RPMI7951 (cell line): ENCODE data around the gene MOSPD3. TPM values are rescaled to one million over a fixed set of nuclear protein-coding genes. Genes with fewer than 3 reads are reported as not detected.

ENCODE experiments used
- DNase-seq: peaks from one replicate; pipeline ENCODE4 v3.0.0-alpha.2; 2012; ENCODE audit warnings: low read depth
- total RNA-seq: library from RNA; depleted of rRNA; stranded (reverse); fragments of >200 nt; shearing (Covaris generic); gene quantifications from 2 replicates; pipeline ENCODE4 v1.2.3, GENCODE V29; 2014

MOSPD3 gene
- total RNA-seq, 1 experiment from 2014 or later, result 19.7 TPM

DNA sequence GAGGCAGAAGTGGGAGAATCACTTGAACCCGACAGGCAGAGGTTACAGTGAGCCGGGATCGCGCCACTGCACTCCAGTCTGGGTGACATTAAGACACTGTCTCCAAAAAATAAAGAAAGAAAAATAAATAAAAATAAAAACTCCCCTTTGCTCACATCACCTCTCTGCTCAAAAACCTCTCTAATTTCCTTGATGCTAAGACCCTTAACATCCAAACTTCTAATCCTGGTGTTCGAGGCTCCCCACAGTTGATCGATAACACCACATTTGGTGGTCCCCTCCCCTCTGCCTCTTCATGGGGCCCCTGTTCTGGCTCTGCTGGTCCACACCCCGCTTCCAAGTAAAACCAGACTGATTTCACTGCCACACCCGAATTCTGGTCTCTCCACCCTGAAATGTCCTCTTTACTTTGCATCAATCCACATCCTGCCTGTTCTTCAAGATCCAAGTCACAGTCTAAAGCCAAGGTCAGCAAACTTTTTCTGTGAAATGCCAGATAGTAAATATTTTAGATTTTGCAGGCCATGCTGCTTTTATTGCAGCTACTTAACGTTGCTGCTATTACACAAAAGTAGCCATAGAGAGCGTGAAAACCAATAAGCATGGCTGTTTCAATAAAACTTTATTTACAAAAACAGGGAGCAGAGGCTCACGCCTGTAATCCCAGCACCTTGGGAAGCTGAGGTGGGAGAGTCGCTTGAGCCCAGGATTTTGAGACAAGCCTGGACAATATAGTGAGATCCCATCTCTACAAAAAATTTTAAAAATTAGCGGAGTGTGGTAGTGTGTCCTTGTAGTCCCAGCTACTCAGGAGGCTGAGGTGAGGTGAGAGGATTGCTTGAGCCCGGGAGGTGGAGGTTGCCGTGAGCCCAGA, 11.8 kb downstream of the MOSPD3 start:
- no peak for DNase-seq

GRCh38 chr7:100626055-100626454, 13.7 kb downstream of the MOSPD3 start:
- no peak for DNase-seq

- DNase-seq, result peak; percentile 90
Measured at GRCh38 chr7:100626530-100627237, 14.3 kb downstream of the MOSPD3 start.

DNA sequence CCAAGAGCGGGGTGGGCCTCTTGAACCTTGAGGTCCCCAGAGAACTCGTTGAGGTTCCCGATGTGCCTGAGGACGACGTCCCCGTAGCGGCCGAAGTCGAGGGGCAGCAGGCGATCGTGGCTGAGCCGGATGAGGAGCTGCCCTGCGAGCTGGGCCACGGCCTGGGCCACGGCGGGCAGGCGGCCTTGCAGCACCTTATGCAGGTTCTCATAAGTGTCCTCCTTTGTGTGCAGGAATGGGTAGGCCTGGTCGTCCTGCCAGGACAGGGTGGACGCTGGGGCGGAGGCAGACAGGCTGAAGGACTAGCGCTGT, 14.9 kb downstream of the MOSPD3 start:
- DNase-seq, result no peak

- peak; percentile 16 for DNase-seq
Measured at GRCh38 chr7:100629117-100629716, 16.9 kb downstream of the MOSPD3 start.

- no peak for DNase-seq
Measured at GRCh38 chr7:100630066-100630465, 17.7 kb downstream of the MOSPD3 start.

- DNase-seq, result peak; percentile 42
Measured at GRCh38 chr7:100632951-100633717, 20.8 kb downstream of the MOSPD3 start.

GRCh38 chr7:100639995-100640516, 27.7 kb downstream of the MOSPD3 start:
- no peak for DNase-seq

DNA sequence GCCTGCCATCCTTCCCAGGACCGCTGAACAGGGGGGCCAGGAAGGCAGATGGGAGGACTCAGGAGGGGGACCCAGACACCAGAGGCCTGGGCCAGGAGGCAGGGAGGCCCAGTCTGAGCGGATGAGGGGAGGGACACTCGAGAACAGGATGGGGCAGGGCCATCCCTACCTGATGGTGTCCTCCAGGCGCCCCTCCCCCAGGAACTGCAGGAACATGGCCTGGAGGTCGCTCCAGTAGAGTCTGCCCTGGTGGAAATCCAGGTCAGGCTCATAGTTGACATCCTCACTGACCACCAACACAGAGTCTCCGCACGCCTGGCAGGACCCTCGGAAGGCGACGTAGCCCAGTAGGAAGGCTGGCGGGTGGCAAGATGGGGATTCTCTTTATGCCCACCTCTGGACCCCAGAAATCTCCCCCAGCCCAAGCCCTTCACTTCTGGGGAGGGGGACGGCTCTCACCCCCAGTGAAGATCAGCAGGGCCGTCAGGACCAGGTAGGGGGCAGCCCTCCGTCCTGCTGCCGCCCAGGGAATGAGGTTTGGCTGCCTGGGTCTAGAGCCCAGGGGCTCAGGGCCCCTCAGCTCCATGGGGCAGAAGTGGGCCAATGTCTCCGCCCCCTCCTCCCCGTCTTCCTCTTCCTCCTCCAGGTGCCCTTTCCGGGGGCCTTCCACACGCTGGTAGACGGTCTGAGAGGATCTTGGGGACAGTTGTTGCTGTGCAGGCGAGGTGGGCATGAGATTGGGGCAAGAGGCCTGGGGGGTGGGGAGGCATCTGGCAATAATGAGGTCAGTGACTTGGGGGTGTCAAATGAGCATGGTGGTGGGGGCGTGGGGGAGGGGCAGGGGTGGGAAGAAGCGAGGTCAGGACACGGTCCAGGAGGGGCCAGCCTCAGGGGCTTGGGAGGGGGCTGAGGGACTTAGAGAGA, 28.4 kb downstream of the MOSPD3 start:
- no peak for DNase-seq

DNA sequence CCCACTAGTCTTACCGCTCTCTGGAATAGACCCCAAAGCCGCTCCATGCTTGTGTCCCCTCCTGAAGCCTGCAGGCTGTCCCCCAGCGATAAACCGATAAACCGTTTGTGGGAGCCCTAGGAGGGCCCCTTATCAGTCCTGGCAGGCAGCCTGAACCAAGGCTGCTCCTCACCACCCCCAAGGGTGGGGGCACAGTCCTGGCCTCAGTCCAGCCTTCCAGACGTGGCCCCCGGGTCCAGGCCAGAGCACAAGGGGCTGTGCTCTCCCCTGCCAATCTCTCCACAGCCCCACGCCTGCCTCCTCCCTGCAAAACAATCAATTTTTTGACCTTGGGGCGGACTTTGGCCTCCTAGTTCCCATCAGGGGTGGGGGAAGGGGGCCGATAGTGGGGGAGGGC, 29.1 kb downstream of the MOSPD3 start, which contains the start of gene TFR2:
TFR2 (minus strand) TSS at position 90 of the 397 bp plus-strand sequence; CDS start at position 47, 43 bp downstream.
- no peak for DNase-seq

GRCh38 chr7:100641860-100642533, 29.7 kb downstream of the MOSPD3 start:
- no peak for DNase-seq

DNA sequence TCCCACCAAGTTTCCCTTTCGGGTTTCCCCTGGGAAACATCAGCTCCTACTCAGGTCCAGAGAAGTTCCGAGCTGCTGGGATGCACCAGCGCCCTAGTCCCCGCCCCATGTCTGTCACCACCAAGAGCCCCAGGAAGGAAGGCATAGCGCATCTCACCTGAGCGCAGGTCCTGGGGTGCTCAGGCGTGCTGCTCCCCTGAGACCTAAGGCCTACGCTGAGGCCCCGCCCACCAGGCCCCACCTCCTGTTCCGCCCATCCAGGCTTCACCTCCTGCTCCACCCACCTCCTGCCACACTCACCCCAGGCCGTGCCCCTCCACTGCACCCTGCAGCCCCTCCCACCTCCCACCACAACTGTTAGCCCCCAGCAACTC, 30.2 kb downstream of the MOSPD3 start:
- no peak for DNase-seq

DNA sequence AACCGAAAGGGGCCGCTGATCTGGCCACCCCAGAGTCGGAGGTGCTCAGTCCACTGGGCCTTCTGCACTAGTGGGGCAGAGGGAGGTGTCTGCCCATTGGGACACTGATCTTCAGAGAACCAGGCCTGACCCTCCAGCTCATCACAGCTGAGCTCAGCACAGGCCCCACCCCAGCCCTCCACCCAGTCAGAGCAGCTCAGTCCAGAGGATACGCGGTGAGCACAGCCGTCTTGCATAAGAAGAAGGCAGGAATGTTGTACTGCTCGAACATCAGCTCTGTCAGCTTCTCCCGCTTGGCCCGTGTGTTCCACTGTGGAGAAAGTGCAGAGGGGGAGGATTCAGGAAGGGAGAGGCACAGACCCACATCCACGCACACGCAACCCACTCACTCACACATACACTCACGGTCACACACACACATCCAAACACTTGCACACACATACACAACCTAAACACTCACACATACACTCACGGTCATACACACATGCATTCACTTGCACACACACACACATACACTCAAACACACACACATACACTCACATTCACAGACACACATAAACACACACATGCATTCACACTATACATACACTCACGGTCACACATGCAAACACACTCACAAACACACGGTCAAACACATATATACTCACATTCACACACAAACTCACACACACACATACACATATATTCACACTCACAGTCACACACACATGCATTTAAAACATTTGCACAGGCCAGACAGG, 37.7 kb downstream of the MOSPD3 start:
- DNase-seq, result no peak

DNA sequence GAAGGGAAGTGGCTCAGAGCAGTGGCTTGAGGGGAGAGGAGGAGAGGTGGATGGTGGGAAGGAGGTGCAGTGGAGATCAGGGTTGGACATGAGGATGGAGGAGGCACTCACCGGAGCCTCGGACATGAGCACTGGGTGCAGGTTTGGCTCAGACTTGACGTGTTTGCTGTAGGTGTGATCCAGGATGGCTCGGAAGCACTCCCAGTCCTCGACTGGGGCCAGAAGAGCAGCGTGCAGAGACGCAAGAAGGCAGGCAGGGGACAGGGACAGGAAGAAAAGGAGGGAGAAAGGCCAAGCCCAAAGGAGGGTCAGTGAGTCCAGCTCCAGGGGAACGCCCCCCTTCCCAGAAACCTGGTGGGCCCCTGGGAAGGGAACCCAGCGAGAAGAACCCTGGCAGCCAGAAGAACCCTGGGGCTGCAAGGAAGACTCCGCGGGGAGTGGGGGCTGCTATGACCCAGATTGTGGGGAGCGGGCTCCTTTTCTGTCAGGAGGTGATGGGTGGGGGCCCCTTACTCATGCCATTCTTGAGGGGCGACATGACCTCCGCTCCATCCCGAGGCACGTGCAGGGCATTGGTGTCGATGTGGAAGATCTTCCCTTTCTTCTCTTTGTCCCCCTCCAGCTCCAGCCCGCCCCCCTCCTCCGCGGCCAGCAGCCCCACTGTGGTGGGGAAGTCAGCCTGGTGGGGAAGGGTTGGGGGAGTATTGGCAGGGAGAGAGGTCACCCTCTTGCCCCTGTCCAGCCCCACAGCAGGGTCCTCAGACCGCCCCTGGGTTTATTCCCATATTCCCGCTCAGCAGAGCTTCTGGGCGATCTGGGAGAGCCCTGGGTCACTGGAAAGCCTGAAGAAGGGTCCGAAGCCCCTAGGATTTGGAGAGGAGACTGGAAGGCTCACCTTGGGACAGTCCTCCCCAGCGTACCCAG, 42.8 kb downstream of the MOSPD3 start:
- no peak for DNase-seq

DNA sequence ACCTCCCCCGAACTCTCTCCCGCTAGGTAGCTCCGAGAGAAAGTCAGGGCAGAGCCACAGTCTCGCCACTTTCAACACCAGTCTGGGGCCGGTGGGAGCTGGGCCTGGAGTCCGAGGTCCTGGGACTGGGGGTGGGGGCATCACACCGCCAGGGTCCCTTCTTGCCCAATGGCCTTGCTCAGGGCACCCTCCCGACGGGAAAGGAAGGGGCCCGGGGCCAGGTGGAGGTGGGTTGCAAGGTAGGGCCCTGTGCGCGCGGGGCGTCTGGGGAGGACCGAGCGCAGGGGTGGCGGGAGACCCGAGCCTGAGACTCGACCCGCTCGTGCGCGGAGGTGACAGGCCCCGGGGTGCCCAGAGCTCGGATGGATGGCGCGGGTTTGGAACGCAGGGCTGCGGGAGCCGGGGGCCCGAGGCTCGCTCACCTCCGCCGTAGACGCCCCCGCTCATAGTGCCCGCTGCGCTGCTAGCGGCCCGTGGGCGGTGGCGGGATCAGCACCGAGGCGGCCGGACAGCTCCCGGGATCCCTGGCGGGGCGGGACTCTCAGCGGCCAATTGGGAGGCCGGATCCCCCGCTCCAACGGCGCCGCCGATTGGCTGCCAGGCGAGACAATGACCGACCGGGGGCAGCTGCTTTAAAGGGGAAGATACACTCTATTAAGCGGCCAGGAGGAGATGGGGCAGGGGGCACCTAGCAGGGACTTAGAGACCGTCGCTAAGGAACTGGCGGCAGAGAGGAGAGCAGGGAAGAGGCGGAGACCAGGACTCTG, 43.8 kb downstream of the MOSPD3 start, which contains the start of gene ACTL6B:
ACTL6B (minus strand) TSS at position 541 of the 767 bp plus-strand sequence; CDS start at position 447, 94 bp downstream.
- DNase-seq, result peak; percentile 57

- DNase-seq, result peak; percentile 26
Measured at GRCh38 chr7:100662194-100662776, 49.9 kb downstream of the MOSPD3 start.
